ENCODE measurements around the gene SP7. TPM values are rescaled to one million over a fixed set of nuclear protein-coding genes. Genes with fewer than 3 reads are reported as not detected.
A peak's percentile ranks its signal among the peaks of the same experiment; 100 is the strongest.

SP7 gene
- total and polyA plus RNA-seq, 9 of the 15 experiments (the other 6 are each of a cell fraction or from before 2014, with no cell fraction given) = 0.04 TPM; not detected in 8

- TF ChIP-seq GMEB1 (CRISPR knock-in tag; IDR thresholded peaks at IDR 0.05) = no peak
- no peak for TF ChIP-seq ZNF124 (CRISPR knock-in tag; IDR thresholded peaks at IDR 0.05)
- no peak for TF ChIP-seq CBFA2T2 (conservative IDR thresholded peaks at IDR 0.05)
- no peak for TF ChIP-seq CCAR2 (IDR thresholded peaks at IDR 0.05; ENCODE audit: low read depth, low read length)
- no peak for TF ChIP-seq CEBPB (tag; IDR thresholded peaks at IDR 0.05)
- TF ChIP-seq MXI1 (IDR thresholded peaks at IDR 0.05; ENCODE audit: low read depth, low read length) = no peak
- TF ChIP-seq ZKSCAN8 (CRISPR knock-in tag; IDR thresholded peaks at IDR 0.05) = no peak
- TF ChIP-seq KDM1A (IDR thresholded peaks at IDR 0.05) = peak in 1 of 2 experiments; percentile 100; a peak in 2 of 4 replicates
- TF ChIP-seq ZNF717 (CRISPR knock-in tag; IDR thresholded peaks at IDR 0.05) = no peak
- TF ChIP-seq EP300 (IDR thresholded peaks at IDR 0.05; ENCODE audit: low read length) = no peak
These were observed 8.8 kb upstream of the SP7 start (continued) for GRCh38 chr12:53344824-53345485.

- ChIA-PET CTCF (ENCODE audit: low intra/inter-chr PET ratio) (interaction anchor here (0.6 to 1.7 kb wide), 4 partner anchors 17 to 183 kb away, joined by 4 to 11 read pairs (median 4); no protein-coding TSS in a partner anchor), POLR2A (interaction anchor here (0.6 to 2.1 kb wide), 16 partner anchors 10 to 318 kb away, joined by 3 to 12 read pairs (median 4); partner anchors contain the start of genes AAAS and TARBP2)
- 7% methylated on average over 14 of the region's 19 CpGs for WGBS (ENCODE audit: insufficient coverage, low coverage, missing lambda C conversion rate)
- H3K27me3 ChIP-seq (ENCODE audit: control insufficient read depth in 2 of 2, insufficient read depth in 2 of 2, low read length in 2 of 2) = no peaks in the 10 kb centered on the region
- ATAC-seq = no peak
- H3K9ac ChIP-seq (ENCODE audit: insufficient read depth in 1 of 2, low read depth in 2 of 2, low read length in 2 of 2) = peak overlapping the region in 1 of 2 experiments; percentile 84; a peak in 2 of 4 replicates
- no peak for DNase-seq (ENCODE audit: extremely low read depth in 1 of 4, low spot score in 3 of 4)
- H3K4me2 ChIP-seq (ENCODE audit: insufficient read depth, low read length) = no peak overlapping the region
- no peaks in the 10 kb centered on the region for H3K9me1 ChIP-seq (ENCODE audit: control insufficient read depth, insufficient read depth, low read length)
- no peaks in the 10 kb centered on the region for H3K36me3 ChIP-seq (ENCODE audit: control insufficient read depth, insufficient read depth, low read length)
- BruUV-seq (replicated peaks) = no TSS peak
- peak overlapping the region; percentile 72 for H2AFZ ChIP-seq (ENCODE audit: low read depth, low read length)
- H3K79me2 ChIP-seq (ENCODE audit: control insufficient read depth, insufficient read depth, low read length) = no peaks in the 10 kb centered on the region
- no peak overlapping the region for H3K27ac ChIP-seq (ENCODE audit: extremely low read depth, low read depth, low read length)
- no peaks in the 10 kb centered on the region for H3K9me3 ChIP-seq (replicated peaks; ENCODE audit: control insufficient read depth, insufficient read depth, low read depth, low read length)
- H4K20me1 ChIP-seq (replicated peaks; ENCODE audit: control insufficient read depth, insufficient read depth, low read length) = no peaks in the 10 kb centered on the region
- no peak overlapping the region for H3K4me3 ChIP-seq
- intact Hi-C loops (cut with micrococcal nuclease) = no loop called here
- FAIRE-seq = no peak
- in situ Hi-C loops (cut with MboI) = no loop called here
- H3K4me1 ChIP-seq (replicated peaks in 1 of 2; ENCODE audit: control insufficient read depth in 2 of 2, insufficient read depth in 2 of 2, low read length in 2 of 2) = peaks cover 17 to 23% of the 10 kb centered on the region in 2 experiments; a peak in 4 of 5 replicates
- TF ChIP-seq ZNF143 (CRISPR knock-in tag; IDR thresholded peaks at IDR 0.05) (no peak), YBX1 (IDR thresholded peaks at IDR 0.05) (no peak), DDX20 (tag; IDR thresholded peaks at IDR 0.05; ENCODE audit: low read depth) (no peak), CCAR2 (IDR thresholded peaks at IDR 0.05; ENCODE audit: low read depth, low read length) (no peak), ZNF175 (CRISPR knock-in tag; IDR thresholded peaks at IDR 0.05; ENCODE audit: low read depth) (no peak), TFAM (CRISPR knock-in tag; conservative IDR thresholded peaks at IDR 0.05) (no peak), ASH1L (IDR thresholded peaks at IDR 0.05; ENCODE audit: borderline replicate concordance, low read depth, partially characterized antibody) (no peak), NRF1 (conservative IDR thresholded peaks at IDR 0.05 in 1 of 2, IDR thresholded peaks at IDR 0.05 in 1 of 2) (no peak), SPI1 (IDR thresholded peaks at IDR 0.05; ENCODE audit: borderline replicate concordance, low read depth, low read length) (no peak), POLR2H (tag; IDR thresholded peaks at IDR 0.05; ENCODE audit: low read depth) (no peak), ZNF589 (CRISPR knock-in tag; IDR thresholded peaks at IDR 0.05; ENCODE audit: low read depth) (no peak)
- TF ChIP-seq, protein P1, sequence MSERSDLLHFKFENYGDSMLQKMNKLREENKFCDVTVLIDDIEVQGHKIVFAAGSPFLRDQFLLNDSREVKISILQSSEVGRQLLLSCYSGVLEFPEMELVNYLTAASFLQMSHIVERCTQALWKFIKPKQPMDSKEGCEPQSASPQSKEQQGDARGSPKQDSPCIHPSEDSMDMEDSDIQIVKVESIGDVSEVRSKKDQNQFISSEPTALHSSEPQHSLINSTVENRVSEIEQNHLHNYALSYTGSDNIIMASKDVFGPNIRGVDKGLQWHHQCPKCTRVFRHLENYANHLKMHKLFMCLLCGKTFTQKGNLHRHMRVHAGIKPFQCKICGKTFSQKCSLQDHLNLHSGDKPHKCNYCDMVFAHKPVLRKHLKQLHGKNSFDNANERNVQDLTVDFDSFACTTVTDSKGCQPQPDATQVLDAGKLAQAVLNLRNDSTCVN (CRISPR knock-in tag; IDR thresholded peaks at IDR 0.05) = no peak
These were observed 8.3 kb upstream of the SP7 start for GRCh38 chr12:53344487-53344823.

Measured in K562 (cell line).